Measurements from ENCODE around the gene MAP3K5. TPM values are rescaled to one million over a fixed set of nuclear protein-coding genes. Genes with fewer than 3 reads are reported as not detected.

MAP3K5 gene
- total and polyA plus RNA-seq, 9 of the 15 experiments (the other 6 are each of a cell fraction or from before 2014, with no cell fraction given): 2.2 to 13.0 (median 9.9) TPM

DNA sequence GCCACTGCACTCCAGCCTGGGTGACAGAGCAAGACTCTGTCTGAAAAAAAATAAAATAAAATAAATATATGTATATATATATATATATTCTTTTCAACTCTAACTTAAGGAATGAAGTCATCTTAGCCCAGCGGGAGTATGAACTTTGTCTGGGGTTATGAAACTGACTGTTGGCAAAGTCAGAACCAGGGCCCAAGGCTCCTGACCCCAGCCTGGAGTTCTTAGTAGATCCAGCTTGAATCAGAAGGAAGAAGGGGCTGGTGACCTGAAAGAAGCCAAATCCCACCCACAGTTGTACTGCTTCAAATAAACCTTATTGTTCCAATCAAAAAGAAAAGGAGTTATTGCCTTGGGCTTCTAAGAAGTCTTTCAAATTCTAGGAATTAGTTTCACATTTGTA is 158.9 kb downstream of the MAP3K5 start (continued):
- TF ChIP-seq, protein P1, sequence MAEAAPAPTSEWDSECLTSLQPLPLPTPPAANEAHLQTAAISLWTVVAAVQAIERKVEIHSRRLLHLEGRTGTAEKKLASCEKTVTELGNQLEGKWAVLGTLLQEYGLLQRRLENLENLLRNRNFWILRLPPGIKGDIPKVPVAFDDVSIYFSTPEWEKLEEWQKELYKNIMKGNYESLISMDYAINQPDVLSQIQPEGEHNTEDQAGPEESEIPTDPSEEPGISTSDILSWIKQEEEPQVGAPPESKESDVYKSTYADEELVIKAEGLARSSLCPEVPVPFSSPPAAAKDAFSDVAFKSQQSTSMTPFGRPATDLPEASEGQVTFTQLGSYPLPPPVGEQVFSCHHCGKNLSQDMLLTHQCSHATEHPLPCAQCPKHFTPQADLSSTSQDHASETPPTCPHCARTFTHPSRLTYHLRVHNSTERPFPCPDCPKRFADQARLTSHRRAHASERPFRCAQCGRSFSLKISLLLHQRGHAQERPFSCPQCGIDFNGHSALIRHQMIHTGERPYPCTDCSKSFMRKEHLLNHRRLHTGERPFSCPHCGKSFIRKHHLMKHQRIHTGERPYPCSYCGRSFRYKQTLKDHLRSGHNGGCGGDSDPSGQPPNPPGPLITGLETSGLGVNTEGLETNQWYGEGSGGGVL (CRISPR knock-in tag; IDR thresholded peaks at IDR 0.05): no peak
- TF ChIP-seq POLR2A (conservative IDR thresholded peaks at IDR 0.05) (no peak), HNRNPH1 (optimal IDR thresholded peaks at IDR 0.05; ENCODE audit: low read depth, low read length) (no peak), KLF10 (CRISPR knock-in tag; IDR thresholded peaks at IDR 0.05) (no peak), CBFA2T3 (IDR thresholded peaks at IDR 0.05) (no peak)
- TF ChIP-seq, protein P2, sequence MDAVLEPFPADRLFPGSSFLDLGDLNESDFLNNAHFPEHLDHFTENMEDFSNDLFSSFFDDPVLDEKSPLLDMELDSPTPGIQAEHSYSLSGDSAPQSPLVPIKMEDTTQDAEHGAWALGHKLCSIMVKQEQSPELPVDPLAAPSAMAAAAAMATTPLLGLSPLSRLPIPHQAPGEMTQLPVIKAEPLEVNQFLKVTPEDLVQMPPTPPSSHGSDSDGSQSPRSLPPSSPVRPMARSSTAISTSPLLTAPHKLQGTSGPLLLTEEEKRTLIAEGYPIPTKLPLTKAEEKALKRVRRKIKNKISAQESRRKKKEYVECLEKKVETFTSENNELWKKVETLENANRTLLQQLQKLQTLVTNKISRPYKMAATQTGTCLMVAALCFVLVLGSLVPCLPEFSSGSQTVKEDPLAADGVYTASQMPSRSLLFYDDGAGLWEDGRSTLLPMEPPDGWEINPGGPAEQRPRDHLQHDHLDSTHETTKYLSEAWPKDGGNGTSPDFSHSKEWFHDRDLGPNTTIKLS (IDR thresholded peaks at IDR 0.05; ENCODE audit: borderline replicate concordance, low read depth): no peak
- TF ChIP-seq, protein P3, sequence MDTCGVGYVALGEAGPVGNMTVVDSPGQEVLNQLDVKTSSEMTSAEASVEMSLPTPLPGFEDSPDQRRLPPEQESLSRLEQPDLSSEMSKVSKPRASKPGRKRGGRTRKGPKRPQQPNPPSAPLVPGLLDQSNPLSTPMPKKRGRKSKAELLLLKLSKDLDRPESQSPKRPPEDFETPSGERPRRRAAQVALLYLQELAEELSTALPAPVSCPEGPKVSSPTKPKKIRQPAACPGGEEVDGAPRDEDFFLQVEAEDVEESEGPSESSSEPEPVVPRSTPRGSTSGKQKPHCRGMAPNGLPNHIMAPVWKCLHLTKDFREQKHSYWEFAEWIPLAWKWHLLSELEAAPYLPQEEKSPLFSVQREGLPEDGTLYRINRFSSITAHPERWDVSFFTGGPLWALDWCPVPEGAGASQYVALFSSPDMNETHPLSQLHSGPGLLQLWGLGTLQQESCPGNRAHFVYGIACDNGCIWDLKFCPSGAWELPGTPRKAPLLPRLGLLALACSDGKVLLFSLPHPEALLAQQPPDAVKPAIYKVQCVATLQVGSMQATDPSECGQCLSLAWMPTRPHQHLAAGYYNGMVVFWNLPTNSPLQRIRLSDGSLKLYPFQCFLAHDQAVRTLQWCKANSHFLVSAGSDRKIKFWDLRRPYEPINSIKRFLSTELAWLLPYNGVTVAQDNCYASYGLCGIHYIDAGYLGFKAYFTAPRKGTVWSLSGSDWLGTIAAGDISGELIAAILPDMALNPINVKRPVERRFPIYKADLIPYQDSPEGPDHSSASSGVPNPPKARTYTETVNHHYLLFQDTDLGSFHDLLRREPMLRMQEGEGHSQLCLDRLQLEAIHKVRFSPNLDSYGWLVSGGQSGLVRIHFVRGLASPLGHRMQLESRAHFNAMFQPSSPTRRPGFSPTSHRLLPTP (IDR thresholded peaks at IDR 0.05; ENCODE audit: borderline replicate concordance, extremely low read depth, insufficient read length): no peak
